Measurements from ENCODE around the gene POLR3F.
"Not testable (repeated sequence)": the region's sequence is repeated elsewhere in the genome, so short reads cannot be mapped to it uniquely, and the experiment has no call there.

The POLR3F gene

GRCh38 chr20:18481596-18481995, 14.4 kb downstream of the POLR3F start:
- H3K4me3 ChIP-seq (ENCODE audit: low read length): no peak overlapping the region
- TF ChIP-seq ZNF274 (IDR thresholded peaks at IDR 0.05; ENCODE audit: low read depth, low read length): no peak

GRCh38 chr20:18488301-18488700, 21.1 kb downstream of the POLR3F start:
- no peak overlapping the region for H3K4me3 ChIP-seq (ENCODE audit: low read length)
- no peak for TF ChIP-seq ZNF274 (IDR thresholded peaks at IDR 0.05; ENCODE audit: low read depth, low read length)

GRCh38 chr20:18496042-18496441, 28.9 kb downstream of the POLR3F start:
- peak overlapping the region; percentile 69 for H3K4me3 ChIP-seq (ENCODE audit: low read length)
- TF ChIP-seq ZNF274 (IDR thresholded peaks at IDR 0.05; ENCODE audit: low read depth, low read length): no peak

- peak within 1 kb of the TSS; percentile 69 for H3K4me3 ChIP-seq (ENCODE audit: low read length)
- TF ChIP-seq ZNF274 (IDR thresholded peaks at IDR 0.05; ENCODE audit: low read depth, low read length): no peak
Observed at GRCh38 chr20:18496740-18497592, 29.8 kb downstream of the POLR3F start, which contains the start of gene RBBP9. RBBP9 (minus strand) TSS chr20:18497225; CDS start chr20:18497167, 58 bp downstream.

- TF ChIP-seq ZNF274 (IDR thresholded peaks at IDR 0.05; ENCODE audit: low read depth, low read length): no peak
- no peak overlapping the region for H3K4me3 ChIP-seq (ENCODE audit: low read length)
Observed at GRCh38 chr20:18497603-18498002, 30.4 kb downstream of the POLR3F start.

GRCh38 chr20:18501672-18502071, 34.5 kb downstream of the POLR3F start:
- H3K4me3 ChIP-seq (ENCODE audit: low read length): not testable (repeated sequence)

GRCh38 chr20:18504479-18505060, 37.4 kb downstream of the POLR3F start:
- no peak overlapping the region for H3K4me3 ChIP-seq (ENCODE audit: low read length)
- no peak for TF ChIP-seq ZNF274 (IDR thresholded peaks at IDR 0.05; ENCODE audit: low read depth, low read length)

GRCh38 chr20:18506744-18507143, 39.6 kb downstream of the POLR3F start:
- peak overlapping the region; percentile 87 for H3K4me3 ChIP-seq (ENCODE audit: low read length)
- no peak for TF ChIP-seq ZNF274 (IDR thresholded peaks at IDR 0.05; ENCODE audit: low read depth, low read length)

- peak within 1 kb of the TSS; percentile 87 for H3K4me3 ChIP-seq (ENCODE audit: low read length)
- no peak for TF ChIP-seq ZNF274 (IDR thresholded peaks at IDR 0.05; ENCODE audit: low read depth, low read length)
Observed at GRCh38 chr20:18507218-18508191, 40.3 kb downstream of the POLR3F start, which contains the start of gene SEC23B. SEC23B (plus strand) TSS chr20:18507940; CDS start chr20:18510836, 2,896 bp downstream.

- no peak for TF ChIP-seq ZNF274 (IDR thresholded peaks at IDR 0.05; ENCODE audit: low read depth, low read length)
- H3K4me3 ChIP-seq (ENCODE audit: low read length): no peak overlapping the region
Observed at GRCh38 chr20:18511571-18511970, 44.4 kb downstream of the POLR3F start.

GRCh38 chr20:18513208-18513607, 46.0 kb downstream of the POLR3F start:
- no peak for TF ChIP-seq ZNF274 (IDR thresholded peaks at IDR 0.05; ENCODE audit: low read depth, low read length)
- no peak overlapping the region for H3K4me3 ChIP-seq (ENCODE audit: low read length)

GRCh38 chr20:18514127-18514526, 46.9 kb downstream of the POLR3F start:
- no peak overlapping the region for H3K4me3 ChIP-seq (ENCODE audit: low read length)
- TF ChIP-seq ZNF274 (IDR thresholded peaks at IDR 0.05; ENCODE audit: low read depth, low read length): no peak

- TF ChIP-seq ZNF274 (IDR thresholded peaks at IDR 0.05; ENCODE audit: low read depth, low read length): no peak
- no peak overlapping the region for H3K4me3 ChIP-seq (ENCODE audit: low read length)
Observed at GRCh38 chr20:18515973-18516372, 48.8 kb downstream of the POLR3F start.

- H3K4me3 ChIP-seq (ENCODE audit: low read length): not testable (repeated sequence)
Observed at GRCh38 chr20:18522066-18522465, 54.9 kb downstream of the POLR3F start.
